ENCODE results near the gene DENND2A.
A peak's percentile ranks its signal among the peaks of the same experiment; 100 is the strongest.

Gene DENND2A

DNA sequence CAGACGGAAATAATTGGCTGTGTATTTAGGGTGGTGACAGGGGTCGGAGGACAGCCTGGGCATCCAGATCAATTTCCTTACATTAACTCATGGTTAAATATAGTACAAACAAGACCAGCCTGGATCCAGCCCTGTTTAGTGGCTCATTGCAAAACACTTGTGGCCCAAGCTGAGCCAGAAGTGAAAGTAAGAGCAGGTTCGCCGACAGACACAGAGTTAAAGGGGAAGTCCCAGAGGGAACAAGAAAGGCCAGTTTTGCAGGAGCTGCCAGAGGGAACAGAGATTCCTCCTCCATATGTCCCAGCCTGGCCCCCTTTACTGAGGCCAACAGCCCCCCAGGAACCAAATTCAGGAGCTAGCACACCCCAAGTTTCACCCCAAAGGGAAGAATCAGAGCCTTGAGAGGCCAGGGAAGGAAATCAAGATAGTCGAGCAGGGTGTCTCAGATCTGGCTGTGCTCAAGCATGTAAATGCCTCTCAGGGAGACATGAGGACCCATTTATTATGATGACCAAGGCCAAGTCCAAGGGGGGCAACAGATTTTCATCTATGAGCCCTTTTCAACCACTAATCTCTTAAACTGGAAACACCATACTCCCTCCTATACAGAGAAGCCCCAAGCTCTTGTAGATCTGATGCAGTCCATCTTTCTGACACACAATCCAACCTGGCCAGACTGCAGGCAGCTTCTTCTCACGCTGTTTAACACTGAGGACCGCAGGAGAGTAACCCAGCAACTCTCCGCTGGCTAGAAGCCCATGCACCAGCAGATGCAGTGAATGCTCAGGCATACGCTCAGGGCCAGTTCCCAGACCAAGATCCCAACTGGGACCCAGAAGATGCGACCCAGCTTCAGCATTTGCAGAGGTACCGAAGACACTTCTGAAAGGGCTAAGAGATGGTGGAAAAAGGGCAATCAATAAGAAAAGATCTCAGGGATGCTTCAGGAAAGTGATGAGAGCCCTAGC is 16.2 kb upstream of the DENND2A start:
- H3K9ac ChIP-seq = peak overlapping the region in 9 of 11 experiments; percentile 36 to 74 (median 66); a peak in 18 of 22 replicates
- peak overlapping the region; percentile 66 to 92 (median 81) for H3K4me2 ChIP-seq
- H3K27me3 ChIP-seq = no peaks in the 10 kb centered on the region
- H3K27ac ChIP-seq = peak overlapping the region in 10 of 11 experiments; percentile 39 to 87 (median 76); a peak in 19 of 22 replicates
- H3K9me3 ChIP-seq (replicated peaks in 1 of 11) = no peaks in the 10 kb centered on the region
- H3K36me3 ChIP-seq = no peaks in the 10 kb centered on the region
- H3K4me1 ChIP-seq = peaks cover 19 to 43% (median 30%) of the 10 kb centered on the region in 10 experiments
- peak overlapping the region in 6 of 10 experiments; percentile 1 to 45 (median 25); a peak in 7 of 20 replicates for H3K4me3 ChIP-seq
- peak in 10 of 11 experiments; percentile 25 to 88 (median 76); a peak in 16 of 22 replicates for TF ChIP-seq Cebpa-rat (IDR thresholded peaks at IDR 0.05)
- no peaks in the 10 kb centered on the region; a peak in 1 of 22 replicates for H4K20me1 ChIP-seq

DNA sequence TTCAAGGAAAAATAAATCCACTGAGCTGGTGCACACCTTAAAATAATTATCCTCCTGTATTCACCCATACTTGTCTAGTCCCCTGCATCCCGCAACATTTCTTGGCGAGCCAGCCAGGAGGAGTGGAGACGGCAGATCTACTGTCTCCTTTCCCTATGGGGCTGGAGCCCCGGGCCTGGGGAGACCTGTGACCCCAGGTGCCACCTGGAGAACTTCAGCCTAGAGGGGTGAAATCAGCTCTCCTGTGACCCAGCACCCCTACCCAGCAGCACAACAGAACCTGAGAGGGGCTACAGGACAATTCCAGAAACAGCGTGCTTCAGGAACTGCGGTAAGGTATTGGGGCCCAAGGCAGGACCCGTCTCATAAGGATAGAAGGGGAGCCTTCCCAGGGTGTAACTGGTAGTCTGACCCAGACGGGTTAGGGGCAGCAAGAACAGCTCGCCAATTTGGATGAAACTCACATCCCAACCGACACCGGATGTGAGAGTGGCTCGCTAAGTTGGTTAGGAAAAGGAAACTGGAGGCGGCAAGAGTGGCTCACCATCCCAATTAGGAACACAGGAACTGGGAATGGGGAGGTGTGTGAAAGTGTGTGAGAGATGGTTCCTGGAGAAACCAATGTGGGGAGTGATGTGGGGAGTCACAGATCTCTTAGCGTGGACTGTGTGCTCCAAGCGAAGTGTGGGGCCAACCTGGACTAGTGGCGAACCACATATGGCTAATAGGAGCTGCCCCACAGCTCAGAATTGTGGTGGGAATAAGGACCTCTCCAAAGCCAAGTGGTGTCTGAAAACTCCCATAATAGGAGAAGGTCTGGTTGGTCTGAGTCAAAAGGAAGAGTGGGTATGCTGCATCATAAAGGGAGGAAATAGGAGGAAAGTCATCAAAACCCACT is 15.1 kb upstream of the DENND2A start:
- H3K27ac ChIP-seq = peak overlapping the region in 10 of 11 experiments; percentile 39 to 87 (median 76); a peak in 19 of 22 replicates
- H3K9me3 ChIP-seq (replicated peaks in 1 of 11) = no peaks in the 10 kb centered on the region
- no peaks in the 10 kb centered on the region; a peak in 1 of 22 replicates for H4K20me1 ChIP-seq
- peak overlapping the region in 9 of 11 experiments; percentile 36 to 74 (median 66); a peak in 17 of 22 replicates for H3K9ac ChIP-seq
- H3K27me3 ChIP-seq = no peaks in the 10 kb centered on the region
- H3K4me3 ChIP-seq = peak overlapping the region in 4 of 10 experiments; percentile 1 to 45 (median 18); a peak in 5 of 20 replicates
- peaks cover 19 to 43% (median 30%) of the 10 kb centered on the region in 10 experiments for H3K4me1 ChIP-seq
- H3K4me2 ChIP-seq = peak overlapping the region; percentile 66 to 92 (median 81)
- H3K36me3 ChIP-seq = no peaks in the 10 kb centered on the region
- TF ChIP-seq Cebpa-rat (IDR thresholded peaks at IDR 0.05) = no peak

DNA sequence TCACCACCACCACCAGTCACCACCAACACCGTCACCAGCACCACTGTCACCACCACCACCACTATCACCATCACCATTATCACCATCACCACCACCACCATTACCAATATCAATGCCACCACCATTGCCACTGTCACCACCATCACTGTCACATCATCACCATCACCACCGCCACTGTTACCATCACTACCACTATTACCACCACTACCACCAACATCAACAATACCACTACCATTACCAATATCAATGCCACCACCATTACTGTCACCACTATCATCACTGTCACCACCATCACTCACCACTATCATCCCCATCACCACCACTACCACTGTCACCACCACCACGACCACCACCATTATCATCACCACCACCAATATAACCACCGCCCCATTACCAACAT is 14.0 kb upstream of the DENND2A start:
- H3K27ac ChIP-seq = peak overlapping the region in 1 of 11 experiments; percentile 83; a peak in 1 of 22 replicates
- H3K9ac ChIP-seq = no peak overlapping the region
- no peak overlapping the region for H3K4me2 ChIP-seq
- peaks cover 19 to 49% (median 34%) of the 10 kb centered on the region in 10 experiments for H3K4me1 ChIP-seq
- no peaks in the 10 kb centered on the region for H3K9me3 ChIP-seq (replicated peaks in 1 of 11)
- H3K36me3 ChIP-seq = no peaks in the 10 kb centered on the region
- H3K27me3 ChIP-seq = no peaks in the 10 kb centered on the region
- no peak for TF ChIP-seq Cebpa-rat (IDR thresholded peaks at IDR 0.05)
- no peaks in the 10 kb centered on the region; a peak in 1 of 22 replicates for H4K20me1 ChIP-seq
- no peak overlapping the region for H3K4me3 ChIP-seq

DNA sequence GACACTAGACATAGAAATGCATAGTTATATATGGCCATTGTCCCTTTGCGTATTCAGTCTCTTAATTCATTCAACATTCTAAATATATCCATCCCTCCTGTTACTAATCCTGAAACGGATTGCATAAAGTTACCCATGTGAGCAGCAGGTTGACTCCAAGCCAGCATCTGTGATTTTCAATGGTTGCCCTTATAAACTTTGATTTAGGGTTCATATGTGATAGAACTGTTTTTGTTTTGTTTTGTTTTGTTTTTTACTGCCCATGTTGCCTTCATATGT is 13.4 kb upstream of the DENND2A start:
- peaks cover 19 to 56% (median 37%) of the 10 kb centered on the region in 10 experiments for H3K4me1 ChIP-seq
- H4K20me1 ChIP-seq = no peaks in the 10 kb centered on the region; a peak in 1 of 22 replicates

DNA sequence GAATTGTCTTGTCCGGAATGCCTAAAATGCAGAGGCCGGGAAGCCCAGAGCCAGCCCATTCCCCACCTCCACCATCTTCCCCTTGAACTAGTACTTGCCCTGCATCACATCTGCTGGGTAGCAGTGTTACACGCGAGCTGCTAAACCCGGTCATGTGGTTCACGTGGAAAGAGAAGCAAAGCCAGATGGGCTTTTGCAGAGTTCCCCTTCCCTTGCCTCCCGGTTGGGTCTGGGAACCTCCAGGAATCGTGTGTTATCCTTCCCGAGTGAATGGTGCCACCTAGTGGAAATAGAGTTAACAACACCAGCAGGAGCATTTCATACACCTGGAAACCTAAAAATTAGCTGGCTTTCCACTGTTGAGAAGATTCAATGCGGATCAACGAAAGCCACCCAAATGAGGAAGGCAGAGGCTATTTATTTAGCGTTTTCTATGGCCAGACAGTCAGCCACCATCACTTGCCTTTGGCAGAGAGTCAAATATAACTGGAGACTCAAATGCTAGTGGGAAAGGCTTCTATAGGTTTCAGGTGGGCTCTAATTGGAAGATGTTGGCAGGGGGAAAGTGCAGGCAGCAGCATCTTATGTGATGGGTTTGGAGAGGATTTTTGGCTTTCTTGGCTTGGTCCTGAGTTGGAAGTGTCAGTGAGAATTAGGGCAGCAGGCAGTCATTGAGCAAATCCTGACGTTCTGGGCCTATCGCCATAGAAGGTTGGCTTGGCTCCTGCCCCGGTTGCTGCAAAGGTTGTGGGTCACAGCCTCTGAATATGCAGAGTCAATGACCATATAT is 12.9 kb upstream of the DENND2A start:
- H3K36me3 ChIP-seq = no peaks in the 10 kb centered on the region
- no peak overlapping the region for H3K4me3 ChIP-seq
- H3K9me3 ChIP-seq (replicated peaks in 1 of 11) = no peaks in the 10 kb centered on the region
- no peaks in the 10 kb centered on the region for H3K27me3 ChIP-seq
- H4K20me1 ChIP-seq = no peaks in the 10 kb centered on the region; a peak in 1 of 22 replicates
- TF ChIP-seq Cebpa-rat (IDR thresholded peaks at IDR 0.05) = no peak
- no peak overlapping the region for H3K9ac ChIP-seq
- no peak overlapping the region for H3K27ac ChIP-seq
- peak overlapping the region in 6 of 11 experiments; percentile 24 to 82 (median 40); a peak in 7 of 22 replicates for H3K4me2 ChIP-seq
- H3K4me1 ChIP-seq = peaks cover 19 to 57% (median 37%) of the 10 kb centered on the region in 10 experiments

More for the DNA sequence above, 13.4 kb upstream of the DENND2A start:
- no peak for TF ChIP-seq Cebpa-rat (IDR thresholded peaks at IDR 0.05)
- Histone ChIP-seq H3K4me2 (no peak overlapping the region), H3K27me3 (no peaks in the 10 kb centered on the region), H3K9me3 (replicated peaks in 1 of 11) (no peaks in the 10 kb centered on the region), H3K36me3 (no peaks in the 10 kb centered on the region), H3K9ac (no peak overlapping the region), H3K27ac (no peak overlapping the region), H3K4me3 (no peak overlapping the region)

DNA sequence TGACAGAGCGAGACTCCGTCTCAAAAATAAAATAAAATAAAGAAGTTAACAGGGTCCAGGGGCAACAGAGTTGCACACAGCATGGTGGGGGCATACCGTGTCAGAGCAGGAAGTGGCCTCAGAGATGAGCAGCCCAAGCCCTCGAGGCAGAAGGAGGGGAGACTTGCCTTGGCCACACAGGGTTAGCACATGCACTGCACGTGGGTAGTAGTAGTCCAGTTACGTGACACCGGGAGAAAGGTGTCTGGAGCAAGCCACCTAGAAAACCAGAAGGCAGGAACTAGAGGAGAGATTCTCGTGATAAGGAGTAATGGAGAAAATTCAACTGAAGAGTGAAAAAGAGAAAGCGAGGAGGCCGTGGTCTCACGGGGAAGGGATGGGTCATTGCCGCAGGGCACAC is 9.8 kb upstream of the DENND2A start:
- Histone ChIP-seq H3K27me3 (no peaks in the 10 kb centered on the region), H3K27ac (no peak overlapping the region)
- no peak for TF ChIP-seq Cebpa-rat (IDR thresholded peaks at IDR 0.05)

DNA sequence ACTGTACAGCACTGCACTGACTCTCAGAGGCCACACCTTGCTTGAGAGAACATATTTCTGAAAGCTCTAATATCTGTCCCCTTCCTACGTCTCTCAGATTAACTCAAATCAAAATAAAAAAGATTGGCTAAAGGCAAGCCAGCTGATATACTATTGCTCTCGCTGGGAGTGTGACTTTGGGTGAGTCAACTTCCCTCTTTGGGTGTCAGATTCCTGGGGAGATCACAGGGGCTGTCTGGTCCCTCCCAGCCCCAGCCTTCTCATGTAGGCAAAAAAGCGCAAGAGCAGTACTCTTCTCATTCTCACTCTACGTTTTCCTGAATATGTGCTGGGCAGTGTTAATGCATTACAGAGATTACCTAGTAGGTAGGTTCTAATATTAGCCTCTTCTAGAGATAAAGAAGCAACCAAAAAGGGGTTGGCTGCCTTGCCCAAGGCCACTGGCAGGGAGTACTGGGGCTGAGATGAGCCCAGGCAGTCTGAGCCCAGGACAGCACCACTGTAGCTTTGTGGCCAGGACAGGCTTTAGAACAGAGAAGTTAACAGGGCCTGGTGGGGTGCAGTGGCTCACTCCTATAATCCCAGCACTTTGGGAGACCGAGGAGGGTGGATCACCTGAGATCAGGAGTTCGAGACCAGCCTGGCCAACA is 9.1 kb upstream of the DENND2A start:
- Histone ChIP-seq H3K36me3 (no peaks in the 10 kb centered on the region), H3K4me3 (no peak overlapping the region), H3K9ac (no peak overlapping the region), H3K27ac (peak overlapping the region in 1 of 11 experiments; percentile 3; a peak in 1 of 22 replicates), H3K27me3 (no peaks in the 10 kb centered on the region), H3K4me2 (peak overlapping the region in 4 of 11 experiments; percentile 24 to 56 (median 46); a peak in 9 of 22 replicates), H4K20me1 (no peaks in the 10 kb centered on the region), H3K9me3 (replicated peaks in 1 of 11) (no peaks in the 10 kb centered on the region), H3K4me1 (peaks cover 6 to 39% (median 18%) of the 10 kb centered on the region in 10 experiments; a peak in 15 of 20 replicates)
- TF ChIP-seq Cebpa-rat (IDR thresholded peaks at IDR 0.05) = no peak

More for the DNA sequence above, 9.8 kb upstream of the DENND2A start:
- H3K9ac ChIP-seq = no peak overlapping the region
- no peaks in the 10 kb centered on the region for H4K20me1 ChIP-seq
- no peaks in the 10 kb centered on the region for H3K36me3 ChIP-seq
- H3K4me1 ChIP-seq = peaks cover 7 to 42% (median 19%) of the 10 kb centered on the region in 10 experiments; a peak in 17 of 20 replicates
- H3K9me3 ChIP-seq (replicated peaks in 1 of 11) = no peaks in the 10 kb centered on the region
- H3K4me3 ChIP-seq = no peak overlapping the region
- peak overlapping the region in 2 of 11 experiments; percentile 43 to 56; a peak in 2 of 22 replicates for H3K4me2 ChIP-seq
